HL-60/S4 treated with retinoic acid at 250 ng/mL for 4 days and 3 days (cell line): ENCODE measurements around the gene PDXK.
"Not testable (repeated sequence)": the region's sequence is repeated elsewhere in the genome, so short reads cannot be mapped to it uniquely, and the experiment has no call there.

Experiments used
- in situ Hi-C: fragments of 300-500 bp; cut with MboI; formaldehyde crosslinking; loops from 2 replicates; pipeline ENCODE4 v1.7.0; 2022; ENCODE audit warnings: low sequenced_read_pairs

PDXK gene

DNA sequence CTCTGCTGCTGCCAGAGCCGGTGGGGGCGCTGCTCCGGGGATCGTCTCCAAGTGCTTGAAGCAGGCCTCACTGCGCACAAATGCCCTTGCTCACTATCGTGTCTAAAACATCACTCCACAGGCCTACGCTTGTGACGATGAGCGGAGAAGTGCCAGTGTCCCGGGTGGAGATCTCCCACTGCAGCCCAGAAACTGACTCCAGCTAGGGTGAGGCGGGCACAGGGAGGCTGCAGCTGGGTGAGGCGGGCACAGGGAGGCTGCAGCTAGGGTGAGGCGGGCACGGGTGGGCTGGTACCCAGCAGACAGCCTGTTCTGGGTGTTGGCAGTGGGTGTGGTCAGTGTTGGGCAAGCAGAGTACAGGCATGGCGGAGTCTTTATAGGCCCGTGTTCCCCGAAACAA, 22.7 kb upstream of the PDXK start:
- in situ Hi-C loops: no loop called here

DNA sequence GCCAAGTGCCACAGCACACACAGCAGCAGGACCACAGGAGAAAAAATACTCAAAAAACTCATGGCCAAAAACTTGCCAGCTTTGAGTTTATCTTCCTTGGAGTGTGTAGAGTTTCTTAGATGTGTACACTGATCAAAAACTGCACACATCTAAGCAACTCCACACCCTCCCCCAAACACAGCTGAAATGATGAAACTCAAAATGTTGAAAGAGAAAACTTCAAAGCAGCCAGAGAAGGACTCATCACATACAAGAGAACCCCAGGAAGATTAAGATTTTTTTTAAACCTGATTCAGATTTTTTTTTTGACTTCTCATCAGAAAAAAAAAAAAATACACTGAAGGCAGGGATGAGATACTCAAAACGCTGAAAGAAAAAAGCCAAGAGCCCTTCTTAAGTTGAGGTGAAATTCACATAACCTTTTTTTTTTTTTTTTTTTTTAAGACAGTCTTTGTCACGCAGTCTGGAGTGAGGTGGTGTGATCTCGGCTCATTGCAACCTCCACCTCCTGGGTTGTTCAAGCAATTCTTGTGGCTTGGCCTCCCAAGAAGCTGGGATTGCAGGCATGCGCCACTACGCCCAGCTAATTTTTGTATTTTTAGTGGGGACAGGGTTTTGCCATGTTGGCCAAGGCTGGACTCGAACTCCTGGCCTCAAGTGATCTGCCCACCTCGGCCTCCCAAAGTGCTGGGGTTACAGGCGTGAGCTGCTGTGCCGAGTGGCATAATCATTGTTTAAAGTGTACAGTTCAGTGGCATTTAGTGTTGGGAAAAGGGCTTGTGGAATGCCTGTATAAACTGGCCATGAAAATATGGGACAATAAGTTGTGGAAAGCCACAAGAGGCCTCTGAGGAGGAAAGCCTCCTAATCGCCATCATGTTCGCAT, 20.9 kb upstream of the PDXK start:
- in situ Hi-C loops: no loop called here

DNA sequence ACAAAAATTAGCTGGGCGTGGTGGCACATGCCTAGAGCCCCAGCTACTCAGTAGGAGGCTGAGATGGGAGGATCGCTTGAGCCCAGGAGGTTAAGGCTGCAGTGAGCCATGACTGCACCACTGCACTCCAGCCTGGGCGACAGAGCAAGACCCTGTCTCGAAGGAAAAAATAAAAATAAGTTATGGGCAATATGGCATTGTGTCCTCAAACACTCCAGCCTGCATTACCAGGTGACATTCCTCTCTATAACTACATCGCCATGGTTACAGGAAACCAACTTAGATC, 19.5 kb upstream of the PDXK start:
- in situ Hi-C loops: not testable (repeated sequence)

DNA sequence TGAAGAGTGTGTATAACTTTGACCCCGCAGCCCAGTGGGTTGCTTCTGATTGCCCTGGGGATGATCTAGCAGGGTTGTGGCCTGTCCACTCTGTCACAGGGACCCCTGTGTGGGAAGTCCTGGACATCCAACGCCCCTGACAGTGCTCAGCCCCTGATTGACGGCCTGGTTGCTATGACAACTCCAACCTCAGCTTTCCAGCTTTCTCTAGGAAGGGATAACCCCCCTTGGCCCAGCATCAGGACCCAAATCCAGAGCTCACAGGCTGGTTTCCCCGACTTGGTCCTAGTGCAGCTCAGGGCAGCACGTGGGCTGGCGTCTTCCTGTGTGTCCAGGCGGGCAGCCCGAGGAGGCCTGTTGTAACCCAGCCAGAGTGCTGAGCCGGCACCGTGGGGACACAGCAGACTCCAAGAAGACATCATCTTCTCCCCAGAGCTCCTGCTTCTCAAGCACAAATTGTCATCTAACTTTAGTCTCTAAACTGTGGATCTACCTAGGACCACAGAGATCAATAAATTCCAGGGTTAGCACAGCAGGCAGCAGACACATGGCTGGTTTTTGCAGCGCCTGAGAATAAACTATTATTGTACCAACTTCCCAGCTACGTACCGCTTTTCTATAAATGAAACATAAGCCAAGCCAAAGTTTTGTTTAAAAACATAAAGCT, 18.9 kb upstream of the PDXK start:
- in situ Hi-C loops: no loop called here

DNA sequence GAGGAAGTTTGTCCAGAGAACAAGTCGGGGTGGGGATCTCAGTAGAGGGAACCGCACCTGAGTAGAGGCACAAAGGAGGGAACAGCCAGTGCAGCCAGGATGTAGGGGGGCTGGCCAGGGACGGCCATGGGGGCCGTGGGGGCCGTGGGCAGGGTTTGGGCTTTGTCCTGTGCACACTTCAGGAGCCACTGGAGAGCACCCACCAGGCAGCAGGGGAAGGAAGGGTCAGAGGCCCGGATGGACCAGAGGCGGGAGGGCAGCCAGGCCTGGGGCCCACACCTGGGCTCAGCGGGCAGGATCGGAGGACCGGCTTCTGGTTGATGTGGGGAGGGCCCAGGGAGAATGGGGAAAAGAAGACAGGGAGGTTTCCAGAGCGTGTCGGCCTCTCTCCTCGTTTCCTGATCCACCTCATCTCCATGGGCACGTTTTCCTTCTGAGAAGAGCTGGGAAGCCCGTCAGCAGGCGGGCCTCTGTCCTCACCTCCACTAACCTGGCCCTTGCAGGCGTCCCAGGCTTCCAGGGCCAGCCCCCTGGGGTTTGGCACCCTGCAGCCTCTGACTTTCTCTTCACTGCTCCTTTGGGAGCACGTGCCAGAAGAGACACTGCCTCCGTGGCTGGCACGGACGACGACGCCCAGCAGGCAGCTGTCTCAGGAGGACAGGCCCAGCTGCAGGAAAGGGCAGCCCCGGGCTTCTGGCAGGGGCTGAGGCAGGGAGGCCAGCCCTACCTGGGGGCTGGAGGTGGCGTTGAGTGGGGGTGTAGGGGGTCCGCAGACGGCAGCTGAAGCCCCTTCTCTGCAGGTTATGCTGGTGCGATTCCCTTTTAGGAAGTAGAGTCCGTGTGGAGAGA, 16.8 kb upstream of the PDXK start:
- in situ Hi-C loops: no loop called here

DNA sequence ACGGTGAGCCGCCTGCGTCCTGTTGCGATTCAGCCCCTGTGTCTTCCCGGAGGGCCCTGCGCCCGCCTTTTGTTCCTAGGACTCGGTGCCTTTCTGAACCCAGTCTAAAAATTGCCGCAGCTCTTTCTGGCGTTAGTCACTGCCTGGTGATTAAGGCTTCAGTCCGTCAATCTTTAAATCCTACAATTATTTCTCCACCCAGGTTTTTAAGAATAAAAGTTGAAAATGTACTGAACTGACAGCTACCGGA, 16.2 kb upstream of the PDXK start:
- in situ Hi-C loops: no loop called here

DNA sequence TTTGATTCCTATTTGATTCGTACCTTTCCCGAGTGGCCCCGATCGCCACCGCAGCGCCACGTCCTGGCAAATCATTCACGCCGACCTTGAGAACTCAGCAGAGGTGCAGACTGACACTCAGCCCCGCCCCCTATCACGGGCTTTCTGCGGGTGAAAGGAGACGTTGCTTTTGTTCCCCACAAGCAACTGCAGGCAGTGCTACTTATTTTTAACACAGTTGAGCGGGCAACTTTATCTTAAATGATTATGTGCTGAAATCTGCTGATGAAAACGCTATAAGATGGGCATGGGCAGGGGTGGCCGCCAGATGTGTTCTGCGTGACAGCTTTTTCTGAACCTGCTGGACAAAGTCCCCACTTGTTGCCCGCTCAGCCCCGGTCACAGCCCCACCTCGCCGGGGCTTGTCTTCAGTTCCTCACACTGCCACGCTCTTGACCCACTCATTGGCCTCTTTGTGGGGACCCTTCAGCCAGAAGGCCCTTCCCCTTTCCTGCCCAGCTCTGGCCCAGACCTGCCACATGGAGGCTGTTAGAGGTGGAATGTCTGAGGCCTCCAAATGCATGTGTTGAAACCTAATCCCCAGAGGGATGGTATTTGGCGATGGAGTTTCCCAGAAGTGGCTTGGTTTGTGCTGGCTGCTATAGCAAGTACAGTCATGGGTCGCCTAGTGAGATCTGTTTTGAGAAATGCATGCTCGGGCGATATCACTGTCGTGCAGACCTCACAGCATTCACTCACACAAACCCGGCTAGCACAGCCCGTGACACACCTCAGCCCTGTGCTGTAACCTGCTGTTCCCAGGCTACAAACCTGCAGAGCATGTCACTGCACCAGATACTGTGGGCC, 15.7 kb upstream of the PDXK start:
- in situ Hi-C loops: no loop called here

DNA sequence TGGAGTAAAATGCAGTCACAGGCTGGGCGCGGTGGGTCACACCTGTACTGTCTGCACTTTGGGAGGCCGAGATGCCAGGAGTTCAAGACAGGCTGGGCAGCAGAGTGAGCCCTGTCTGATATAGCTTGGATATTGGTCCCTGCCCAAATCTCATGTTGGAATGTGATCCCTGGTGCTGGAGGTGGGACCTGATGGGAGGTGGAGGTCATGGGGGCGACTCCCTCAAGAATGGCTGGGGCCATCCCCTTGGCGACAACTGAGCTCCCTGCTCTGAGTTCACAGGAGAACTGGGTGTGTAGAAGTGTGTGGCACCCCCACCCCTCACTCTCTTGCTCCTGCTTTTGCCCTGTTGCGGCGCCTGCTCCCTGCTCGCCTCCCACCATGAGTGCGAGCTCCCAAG, 11.5 kb upstream of the PDXK start:
- in situ Hi-C loops: loop anchor here (5.0 kb wide), 1 partner anchor 40 kb away; no protein-coding TSS in a partner anchor

DNA sequence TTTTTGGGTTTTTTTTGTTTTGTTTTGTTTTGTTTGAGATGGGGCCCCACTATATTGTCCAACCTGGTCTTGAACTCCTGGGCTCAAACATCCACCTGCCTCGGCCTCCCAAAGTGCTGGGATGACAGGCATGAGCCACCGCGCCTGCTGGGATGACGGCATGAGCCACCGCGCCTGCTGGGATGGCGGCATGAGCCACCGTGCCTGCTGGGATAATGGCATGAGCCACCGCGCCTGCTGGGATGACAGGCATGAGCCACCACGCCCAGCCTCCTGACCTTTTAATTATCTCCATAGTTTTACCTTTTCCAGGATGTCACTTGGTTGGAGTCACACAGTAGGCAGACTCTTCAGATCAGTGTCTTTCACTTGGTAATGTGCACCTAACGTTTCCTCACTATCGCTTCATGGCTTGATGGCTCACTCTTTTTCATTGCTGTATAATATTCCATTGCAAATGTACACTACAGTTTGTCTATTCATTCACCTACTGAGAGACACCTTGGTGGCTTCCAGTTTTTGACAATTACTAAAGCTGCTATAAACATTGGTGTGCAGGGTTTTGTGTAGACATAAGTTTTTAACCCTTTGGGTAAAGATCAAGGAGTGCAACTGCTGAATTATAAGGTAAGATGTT, 10.1 kb upstream of the PDXK start:
- in situ Hi-C loops: loop anchor here (5.0 kb wide), 1 partner anchor 42 kb away; no protein-coding TSS in a partner anchor

DNA sequence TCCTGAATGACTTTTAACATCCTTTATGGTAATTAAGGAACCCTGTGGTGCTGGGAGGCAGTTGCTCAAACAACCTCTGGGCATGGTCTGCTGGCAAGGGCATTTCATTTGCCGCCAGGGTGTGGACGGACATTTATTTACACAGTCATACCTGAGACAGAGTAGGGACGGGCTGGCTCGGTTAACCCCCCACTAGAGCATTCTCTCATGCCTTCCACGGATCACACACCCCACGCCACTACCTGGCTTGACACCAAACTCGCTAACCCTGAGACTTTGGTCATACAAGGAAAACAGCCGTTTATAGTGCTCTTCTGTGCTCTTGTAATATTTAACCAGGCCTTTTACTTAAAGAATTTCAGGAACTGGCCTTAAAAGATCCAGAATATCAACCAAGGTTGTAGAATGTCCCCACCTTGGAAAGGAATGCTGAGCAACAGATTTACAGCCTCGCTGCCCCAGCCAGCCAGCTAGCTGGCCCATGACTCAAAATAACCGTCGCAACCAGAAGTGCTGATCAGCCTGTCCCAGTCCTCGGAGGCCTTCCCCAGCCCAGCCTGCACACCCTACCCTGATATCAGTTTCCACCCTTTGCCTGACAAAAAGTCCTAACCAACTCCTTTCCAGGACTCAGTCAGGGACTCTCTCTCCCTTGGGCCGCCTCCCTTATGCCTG, 6.5 kb upstream of the PDXK start:
- in situ Hi-C loops: loop anchor here (10.0 kb wide), 1 partner anchor 62 kb away; the partner anchor contains the start of gene CSTB

DNA sequence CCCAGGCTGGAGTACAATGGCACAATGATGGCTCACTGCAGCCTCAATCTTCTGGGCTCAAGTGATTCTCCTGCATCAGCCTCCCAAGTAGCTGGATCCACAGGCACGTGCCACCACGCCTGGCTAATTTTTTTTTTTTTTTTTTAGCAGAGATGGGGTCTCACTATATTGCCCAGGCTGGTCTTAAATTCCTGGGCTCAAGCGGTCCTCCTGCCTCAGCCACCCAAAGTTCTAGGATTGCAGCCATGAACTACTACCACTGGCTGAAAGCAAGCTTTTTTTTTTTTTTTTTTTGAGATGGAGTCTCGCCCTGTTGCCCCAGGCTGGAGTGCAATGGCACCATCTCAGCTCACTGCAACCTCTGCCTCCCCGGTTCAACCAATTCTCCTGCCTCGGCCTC, 5.8 kb upstream of the PDXK start:
- in situ Hi-C loops: loop anchor here (10.0 kb wide), 1 partner anchor 62 kb away; the partner anchor contains the start of gene CSTB

DNA sequence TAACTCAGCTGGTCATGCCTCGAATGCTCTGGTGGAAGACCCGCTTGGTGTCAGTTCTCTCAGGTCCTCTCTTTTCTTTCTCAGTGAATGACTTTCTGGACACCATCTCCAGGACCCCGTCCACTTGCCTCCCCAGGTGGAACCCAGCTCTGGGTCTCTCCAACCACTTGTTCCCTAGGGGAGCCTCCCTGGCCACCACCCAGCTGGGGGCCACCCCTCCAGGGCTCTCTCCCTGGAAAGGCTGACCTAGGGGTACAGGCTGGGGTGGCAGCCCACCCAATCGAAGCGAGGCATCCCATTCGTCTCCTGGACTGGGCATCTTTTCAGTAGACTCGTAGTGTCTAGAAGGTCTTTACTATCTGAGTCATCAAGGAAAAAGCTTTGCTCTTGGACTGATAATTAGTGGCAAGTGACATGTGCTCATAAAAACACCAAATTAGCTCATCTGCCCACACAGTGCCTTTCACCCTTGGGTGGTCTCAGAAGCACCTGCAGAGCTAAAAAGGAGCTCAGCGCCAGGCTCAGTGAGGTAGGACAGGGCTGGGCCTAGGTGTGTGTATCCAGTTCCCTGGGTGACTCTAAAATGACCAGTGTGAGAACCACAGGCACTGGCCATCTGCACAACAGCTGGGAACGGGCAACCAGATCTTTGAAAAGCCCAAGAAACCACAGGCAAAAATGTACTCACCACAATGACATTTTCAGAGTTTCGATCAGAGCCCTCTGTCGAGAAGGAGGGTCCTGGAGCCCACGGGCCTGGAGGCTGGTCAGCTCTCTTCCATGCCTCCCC, 2.4 kb upstream of the PDXK start:
- in situ Hi-C loops: loop anchor here (10.0 kb wide), 1 partner anchor 58 kb away; the partner anchor contains the start of gene CSTB

DNA sequence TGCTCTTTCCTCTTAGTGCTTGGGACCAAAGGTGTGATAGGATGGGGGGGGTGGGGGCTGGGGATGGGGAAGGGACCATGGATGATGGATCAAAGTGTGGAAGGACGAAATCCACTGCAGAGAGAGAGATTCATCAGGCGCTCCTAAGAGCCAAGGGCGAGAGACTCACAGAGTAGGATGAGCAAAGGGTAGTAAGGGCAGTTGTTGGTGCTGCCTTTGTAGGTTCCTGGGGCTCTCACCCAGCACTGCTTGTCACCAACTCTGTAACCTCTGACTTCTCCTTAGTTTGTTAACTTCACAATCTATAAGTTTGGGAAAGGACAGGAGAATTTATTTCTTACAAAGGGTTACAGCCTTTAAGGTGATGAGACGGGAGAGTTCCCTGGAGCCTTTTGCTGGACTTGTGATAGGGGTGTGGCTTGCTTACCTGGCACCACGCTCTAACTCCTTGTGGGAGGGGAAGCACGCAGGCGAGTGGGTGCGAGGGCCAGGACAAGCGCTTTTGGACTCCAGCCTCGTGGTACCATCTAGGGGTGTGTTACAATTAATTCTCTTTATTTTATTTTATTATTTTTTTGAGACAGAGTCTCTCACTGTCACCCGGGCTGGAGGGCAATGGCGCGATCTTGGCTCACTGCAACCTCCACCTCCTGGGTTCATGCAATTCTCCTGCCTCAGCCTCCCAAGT, 1.6 kb upstream of the PDXK start:
- in situ Hi-C loops: loop anchor here (10.0 kb wide), 1 partner anchor 57 kb away; the partner anchor contains the start of gene CSTB

DNA sequence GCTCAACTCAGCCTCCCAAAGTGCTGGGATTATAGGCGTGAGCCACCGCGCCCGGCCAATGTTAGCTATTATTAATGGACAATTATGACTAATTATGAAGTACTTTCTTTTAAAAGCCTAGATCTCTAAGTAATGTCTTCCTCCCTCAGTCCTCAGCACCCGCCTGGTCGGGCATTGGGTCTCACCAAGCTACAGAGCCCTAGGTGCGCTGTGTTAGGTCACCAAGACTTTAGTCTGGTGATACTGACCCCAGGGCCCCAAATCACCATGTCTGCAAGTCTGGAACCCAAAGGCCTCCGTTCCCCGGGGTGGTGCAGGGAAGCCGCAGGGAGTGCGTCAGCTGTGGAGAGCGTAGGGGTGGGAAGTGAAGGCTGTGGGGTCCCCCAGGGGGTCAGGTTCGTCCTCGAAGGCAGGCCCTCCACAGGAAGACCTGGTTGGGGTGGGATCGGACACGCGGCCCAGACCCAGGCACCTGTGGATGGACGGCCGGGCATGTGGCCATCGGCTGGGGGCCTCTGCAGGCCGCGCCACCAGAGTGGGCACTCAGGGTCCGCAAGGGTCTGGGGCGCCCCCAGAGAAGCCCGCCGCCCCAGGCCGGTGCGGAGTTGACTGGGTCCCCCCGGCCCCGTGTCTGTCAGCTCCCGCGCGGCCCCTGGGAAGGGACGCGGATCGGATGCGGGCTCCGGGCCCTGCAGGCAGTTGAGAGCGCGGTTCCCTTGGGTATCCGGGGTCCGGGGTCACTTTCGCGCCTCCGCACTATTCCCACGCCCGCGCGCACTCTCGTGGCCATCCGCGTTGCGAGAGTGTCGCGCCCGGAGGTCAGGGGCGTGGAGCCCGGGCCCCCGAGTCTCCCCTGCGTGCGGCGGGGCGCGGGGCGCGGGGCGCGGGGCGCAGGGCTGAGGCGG, 710 bp upstream of the PDXK start:
- in situ Hi-C loops: loop anchor here (10.0 kb wide), 1 partner anchor 57 kb away; the partner anchor contains the start of gene CSTB

DNA sequence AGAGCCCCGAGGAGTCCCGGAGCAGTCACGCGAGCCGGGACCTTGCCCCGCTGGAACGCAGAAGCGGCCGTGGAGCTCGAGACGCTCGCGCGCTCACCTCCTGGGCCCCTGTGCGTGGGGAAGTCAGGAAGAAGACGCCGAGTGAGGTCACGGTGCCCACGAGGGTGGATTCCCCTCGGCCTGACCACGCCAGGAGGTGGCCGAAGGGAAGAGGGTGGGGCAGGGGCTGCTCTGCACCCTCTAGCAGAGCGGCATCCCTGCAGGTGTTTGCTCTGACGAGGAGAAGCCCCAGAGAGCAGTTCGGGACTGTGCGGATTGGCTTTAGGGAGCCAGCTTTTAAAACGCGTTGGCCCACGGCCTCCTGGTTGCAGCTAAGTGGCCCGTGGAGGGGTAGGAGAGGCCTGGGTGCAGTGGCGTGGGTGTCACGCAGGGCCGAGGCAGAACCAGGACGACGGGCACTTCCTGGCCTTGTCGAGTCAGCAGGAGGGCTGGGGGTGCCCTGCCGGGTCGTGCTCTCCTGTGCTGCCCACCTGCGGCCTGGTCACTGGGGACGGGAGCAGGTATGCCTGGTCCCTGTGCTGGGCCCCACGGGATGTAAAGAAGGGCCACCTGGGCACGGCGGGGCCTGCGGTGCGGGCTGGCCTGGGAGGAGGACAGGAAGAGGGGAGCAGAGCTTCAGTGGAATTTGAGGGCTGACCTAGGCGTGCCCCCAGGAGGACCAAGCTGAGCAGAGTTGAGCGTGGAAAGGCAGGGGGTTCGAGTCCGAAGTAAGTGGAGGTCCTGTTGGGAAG, 1.0 kb downstream of the PDXK start:
- in situ Hi-C loops: loop anchor here (10.0 kb wide), 1 partner anchor 55 kb away; the partner anchor contains the start of gene CSTB

DNA sequence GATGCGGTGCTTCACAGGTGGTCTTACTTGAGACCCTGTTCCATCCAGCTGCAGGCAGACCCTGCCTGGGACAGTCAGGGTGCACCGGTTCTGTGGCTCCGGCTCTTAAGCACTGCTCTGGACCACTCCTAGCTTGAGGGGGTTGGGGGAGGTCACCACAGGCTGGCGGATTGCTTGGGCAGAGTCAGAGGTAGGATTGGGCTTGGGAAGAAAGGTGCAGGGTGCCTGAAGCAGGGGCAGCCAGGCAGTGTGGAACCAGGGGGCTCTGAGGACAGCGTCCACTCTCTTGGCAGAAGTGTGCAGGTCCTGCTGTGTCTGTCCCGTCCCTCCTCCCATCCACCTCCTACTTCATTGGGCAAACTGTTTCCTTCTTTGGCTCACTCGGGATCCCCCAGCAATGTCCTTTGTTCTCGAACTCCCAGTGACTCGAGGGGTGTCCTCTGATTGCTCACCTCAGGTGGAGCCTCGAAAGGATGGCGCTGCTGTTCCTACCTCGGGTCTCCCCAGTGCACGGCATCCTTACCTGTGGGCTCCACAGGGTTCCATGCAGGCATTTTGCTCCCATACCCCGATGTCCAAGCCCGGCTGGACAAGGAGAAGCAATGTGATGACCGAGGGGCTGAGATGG, 1.7 kb downstream of the PDXK start:
- in situ Hi-C loops: no loop called here
